Metanephros (tissue), 1 donor: ENCODE measurements around the gene DUS3L. TPM values are rescaled to one million over a fixed set of nuclear protein-coding genes. Genes with fewer than 3 reads are reported as not detected.

Experiments used
- total RNA-seq: library from RNA; depleted of rRNA; stranded (reverse); fragments of >200 nt; gene quantifications from one replicate; pipeline ENCODE4 v1.2.3, GENCODE V29; 2014

The DUS3L gene, protein sequence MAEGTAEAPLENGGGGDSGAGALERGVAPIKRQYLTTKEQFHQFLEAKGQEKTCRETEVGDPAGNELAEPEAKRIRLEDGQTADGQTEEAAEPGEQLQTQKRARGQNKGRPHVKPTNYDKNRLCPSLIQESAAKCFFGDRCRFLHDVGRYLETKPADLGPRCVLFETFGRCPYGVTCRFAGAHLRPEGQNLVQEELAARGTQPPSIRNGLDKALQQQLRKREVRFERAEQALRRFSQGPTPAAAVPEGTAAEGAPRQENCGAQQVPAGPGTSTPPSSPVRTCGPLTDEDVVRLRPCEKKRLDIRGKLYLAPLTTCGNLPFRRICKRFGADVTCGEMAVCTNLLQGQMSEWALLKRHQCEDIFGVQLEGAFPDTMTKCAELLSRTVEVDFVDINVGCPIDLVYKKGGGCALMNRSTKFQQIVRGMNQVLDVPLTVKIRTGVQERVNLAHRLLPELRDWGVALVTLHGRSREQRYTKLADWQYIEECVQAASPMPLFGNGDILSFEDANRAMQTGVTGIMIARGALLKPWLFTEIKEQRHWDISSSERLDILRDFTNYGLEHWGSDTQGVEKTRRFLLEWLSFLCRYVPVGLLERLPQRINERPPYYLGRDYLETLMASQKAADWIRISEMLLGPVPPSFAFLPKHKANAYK
- total RNA-seq = 31.2 TPM

DNA sequence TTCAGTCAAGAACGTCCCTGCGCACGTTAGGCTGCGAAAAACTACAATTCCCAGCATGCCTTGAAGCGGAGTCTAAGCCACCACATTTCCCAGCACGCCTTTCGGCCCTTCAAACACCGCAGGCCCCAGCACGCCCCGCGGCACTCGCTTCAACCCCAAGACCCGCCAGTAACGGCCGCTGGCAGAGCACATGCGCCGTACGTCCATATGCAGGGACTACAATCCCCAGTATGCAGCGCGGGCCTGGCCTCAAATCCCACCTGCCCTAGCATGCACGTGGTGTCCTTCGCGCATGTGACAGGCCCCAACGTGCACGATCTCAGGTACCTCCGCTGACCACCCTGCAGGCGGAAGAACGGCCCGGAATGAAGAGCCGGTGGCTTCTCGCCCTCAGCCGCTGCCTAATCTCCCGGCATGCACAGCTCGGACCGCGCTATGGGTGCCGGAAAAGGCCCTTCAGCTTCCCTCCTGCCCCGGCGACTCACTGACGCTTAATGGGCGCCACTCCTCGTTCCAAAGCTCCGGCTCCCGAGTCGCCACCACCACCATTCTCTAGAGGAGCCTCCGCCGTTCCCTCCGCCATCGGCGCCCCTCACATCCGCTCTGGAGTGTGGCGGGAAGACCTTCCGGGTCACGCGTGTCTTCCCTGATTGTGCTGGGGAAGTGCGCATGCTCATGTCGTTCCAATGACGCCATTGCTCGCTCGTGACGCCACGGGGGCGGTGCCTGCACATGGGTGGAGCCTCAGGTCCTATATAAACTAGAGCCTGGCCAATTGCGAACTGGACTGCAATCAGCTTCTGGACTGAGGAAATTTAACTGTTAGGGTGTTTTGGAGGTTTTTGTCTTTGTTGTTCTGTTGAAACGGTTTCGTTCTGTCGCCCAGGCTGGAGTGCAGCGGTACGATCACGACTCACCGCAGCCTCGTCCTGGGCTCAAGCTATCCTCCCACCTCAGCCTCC lies at the start of gene DUS3L:
DUS3L (minus strand) TSS at position 605 of the 962 bp plus-strand sequence; CDS start at position 583, 22 bp downstream.

DNA sequence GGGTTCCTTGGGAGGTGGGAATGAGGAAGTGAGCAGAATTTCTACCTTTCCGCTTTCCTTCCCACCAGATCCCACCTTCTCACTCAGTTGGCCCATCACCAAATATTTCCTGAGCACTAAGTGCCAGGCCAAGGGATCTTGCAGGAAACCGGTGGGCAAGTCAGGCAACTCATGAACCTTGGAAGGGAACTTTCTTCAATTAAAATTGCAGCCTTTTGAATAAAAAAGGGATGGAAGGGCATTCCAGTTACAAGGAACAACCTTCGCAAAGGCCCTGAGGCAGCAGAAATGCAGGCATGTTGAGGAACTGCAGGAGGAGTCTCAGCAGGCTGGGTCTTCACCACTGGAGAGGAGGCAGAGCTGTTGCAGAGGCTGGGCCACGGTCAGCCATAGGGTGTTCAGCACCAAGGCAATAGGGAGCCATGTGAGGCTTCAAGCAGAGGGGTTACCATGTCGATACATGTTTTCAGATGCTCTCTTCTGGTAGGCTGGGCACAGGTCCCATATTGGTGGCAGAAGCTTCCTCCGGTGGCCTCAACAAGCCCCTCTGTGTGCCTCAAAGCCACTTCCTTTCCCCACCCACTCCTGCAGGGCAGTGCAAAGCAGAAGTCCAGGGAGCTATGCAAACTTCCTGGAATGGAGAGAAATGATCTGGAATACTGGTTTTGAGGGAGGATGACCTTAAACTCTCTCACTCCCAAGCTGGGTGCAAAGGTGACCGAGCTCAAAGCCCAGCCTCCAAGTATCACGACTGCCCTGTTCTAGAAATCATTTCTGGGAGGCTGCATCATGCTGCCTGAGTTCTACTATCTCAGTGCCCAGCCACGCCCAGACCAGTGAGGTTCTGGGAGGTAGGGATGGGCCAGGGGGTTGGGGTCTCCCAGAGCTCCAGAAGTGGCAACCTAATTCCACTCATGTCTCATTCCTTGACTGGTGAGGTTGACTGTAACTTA lies 48.4 kb upstream of the DUS3L start, which contains the start of gene FUT6:
FUT6 (minus strand) TSS at position 638 of the 953 bp plus-strand sequence. CDS start 7,135 bp downstream, outside the sequence.

DNA sequence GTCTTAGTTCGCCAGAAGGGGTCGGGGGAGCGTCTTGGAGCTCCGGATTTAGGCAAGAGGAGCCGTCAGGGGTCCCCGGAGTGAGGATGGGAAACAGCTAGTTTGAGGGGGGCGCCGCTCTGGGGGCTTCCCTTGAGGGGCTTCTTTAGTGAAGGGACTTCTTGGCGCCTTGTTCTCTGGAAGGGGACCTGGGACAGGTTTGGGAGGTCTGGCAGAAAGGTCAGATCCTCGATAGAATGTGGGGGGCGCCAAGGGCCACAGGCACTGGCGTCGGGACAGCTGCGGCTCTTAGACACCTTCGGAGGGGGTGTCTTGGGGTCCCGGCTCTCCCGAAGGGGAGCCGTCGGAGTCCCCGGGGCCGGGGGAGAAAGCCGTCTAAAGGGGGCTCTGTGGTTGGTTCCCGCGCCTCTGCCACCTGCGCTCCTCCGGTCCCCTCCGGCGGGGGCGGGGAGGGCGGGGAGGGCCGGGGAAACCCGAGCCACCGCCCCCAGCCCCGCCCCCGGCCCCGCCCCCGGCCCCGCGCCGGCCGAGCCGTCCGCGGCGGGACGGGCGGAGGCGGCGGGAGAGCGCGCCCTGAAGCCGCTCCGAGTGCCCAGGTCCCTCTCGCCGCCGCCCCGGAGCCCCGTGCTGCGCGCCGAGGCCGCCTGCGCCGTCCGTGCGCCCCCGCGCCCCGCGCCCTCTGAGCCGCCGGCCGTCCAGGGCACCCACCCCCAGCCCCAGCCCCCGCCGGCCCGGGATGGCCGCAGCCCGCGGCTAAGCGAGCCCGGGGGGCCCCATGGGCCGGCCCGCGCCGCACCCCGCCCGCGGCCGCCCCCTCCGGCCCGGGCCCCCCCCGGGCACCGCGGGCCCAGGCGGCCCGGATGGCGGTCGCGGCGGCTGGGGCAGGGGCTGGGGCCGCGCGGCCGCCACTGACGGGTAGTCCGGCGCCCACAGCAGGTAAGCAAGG lies 13.8 kb upstream of the DUS3L start, which contains the start of gene NRTN:
NRTN (plus strand) TSS at position 552 of the 946 bp plus-strand sequence. CDS start 19,099 bp downstream, outside the sequence.

DNA sequence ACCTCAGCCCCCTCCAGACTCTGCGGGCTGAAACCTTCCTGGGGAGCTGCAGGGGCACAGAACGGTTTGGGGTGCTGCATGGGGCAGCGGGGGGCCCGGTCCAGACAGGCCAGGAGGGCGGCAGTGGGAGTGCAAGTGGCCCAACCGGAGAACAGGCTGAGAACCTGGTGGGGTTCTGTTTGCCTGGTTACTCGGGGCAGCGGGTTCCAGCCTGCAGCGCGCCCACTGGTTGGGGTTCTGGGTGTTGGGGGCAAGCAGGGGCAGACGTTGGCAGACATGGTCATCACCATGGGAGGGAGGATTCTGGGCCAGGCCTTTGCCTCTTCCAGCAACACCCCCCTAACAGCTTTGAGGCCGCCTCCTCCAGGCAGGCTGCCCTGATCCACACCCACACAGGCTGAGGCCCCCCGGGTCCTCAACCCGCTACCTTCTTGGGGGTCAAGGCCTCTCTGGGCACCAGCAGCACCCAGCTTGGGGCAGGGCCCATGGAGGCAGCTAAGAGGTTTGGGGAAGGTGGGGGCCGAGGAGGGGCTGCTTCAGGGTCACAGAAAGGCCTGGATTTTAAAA lies 6.3 kb downstream of the DUS3L start, which contains the start of gene PRR22:
PRR22 (minus strand) TSS at position 166 of the 567 bp plus-strand sequence; CDS start at position 80, 86 bp downstream.

Other genes with a start within 250 kb of the DUS3L start
- 0.93 TPM for gene TINCR, start 223.2 kb downstream of the DUS3L start, total RNA-seq
- gene SAFB2, start 168.4 kb downstream of the DUS3L start, total RNA-seq = 80.2 TPM
- gene SAFB, start 168.1 kb downstream of the DUS3L start, total RNA-seq = 118 TPM
- 90.4 TPM for gene MICOS13, start 110.6 kb downstream of the DUS3L start, total RNA-seq
- 12.6 TPM for gene HSD11B1L, start 110.1 kb downstream of the DUS3L start, total RNA-seq
- 754 TPM for gene RPL36, start 100.9 kb downstream of the DUS3L start, total RNA-seq
- gene LONP1, start 71.0 kb downstream of the DUS3L start, total RNA-seq = 83.1 TPM
- not detected for gene CATSPERD, start 70.5 kb downstream of the DUS3L start, total RNA-seq
- 1.1 TPM for gene PRR22, start 6.4 kb downstream of the DUS3L start, total RNA-seq
- gene NRTN, start 13.9 kb upstream of the DUS3L start, total RNA-seq = 2.9 TPM
- gene FUT6, start 48.5 kb upstream of the DUS3L start, total RNA-seq = 19.0 TPM
- 0.41 TPM for gene FUT3, start 60.3 kb upstream of the DUS3L start, total RNA-seq
- not detected for gene FUT5, start 79.4 kb upstream of the DUS3L start, total RNA-seq
- gene NDUFA11, start 112.6 kb upstream of the DUS3L start, total RNA-seq = 134 TPM
- 13.4 TPM for gene VMAC, start 113.7 kb upstream of the DUS3L start, total RNA-seq
- gene CAPS, start 123.1 kb upstream of the DUS3L start, total RNA-seq = 59.2 TPM
- 59.0 TPM for gene RANBP3, start 187.0 kb upstream of the DUS3L start, total RNA-seq